HG03432 (cell line): ENCODE results near the gene ZNF263.

ENCODE experiments used
- ATAC-seq: cut with Tn5 transposase; IDR thresholded peaks from one replicate; pipeline ENCODE4 v1.9.1; 2021; ENCODE audit warnings: mild to moderate bottlenecking, moderate library complexity; ENCODE audit not compliant: unreplicated experiment

The ZNF263 gene

GRCh38 chr16:3282730-3283542, at the start of gene ZNF263:
ZNF263 (plus strand) TSS chr16:3283491; CDS start chr16:3283819, 328 bp downstream.
- ATAC-seq = peak; percentile 81

- ATAC-seq = no peak
Measured at GRCh38 chr16:3234543-3234856, 48.8 kb upstream of the ZNF263 start.

GRCh38 chr16:3234857-3235561, 48.3 kb upstream of the ZNF263 start, which contains the start of gene ZNF200:
ZNF200 (minus strand) TSS chr16:3235158; CDS start chr16:3233755, 1,403 bp downstream.
- ATAC-seq = peak; percentile 93

- no peak for ATAC-seq
Measured at GRCh38 chr16:3235856-3236669, 47.2 kb upstream of the ZNF263 start.

- ATAC-seq = no peak
Measured at GRCh38 chr16:3241761-3242160, 41.5 kb upstream of the ZNF263 start.

GRCh38 chr16:3242709-3243108, 40.6 kb upstream of the ZNF263 start:
- ATAC-seq = no peak

GRCh38 chr16:3243882-3244281, 39.4 kb upstream of the ZNF263 start:
- ATAC-seq = no peak

- ATAC-seq = no peak
Measured at GRCh38 chr16:3246002-3246401, 37.3 kb upstream of the ZNF263 start.

- ATAC-seq = no peak
Measured at GRCh38 chr16:3246876-3247275, 36.4 kb upstream of the ZNF263 start.

GRCh38 chr16:3248596-3248995, 34.7 kb upstream of the ZNF263 start:
- ATAC-seq = no peak

- ATAC-seq = no peak
Measured at GRCh38 chr16:3249020-3249419, 34.3 kb upstream of the ZNF263 start.

- no peak for ATAC-seq
Measured at GRCh38 chr16:3249451-3249850, 33.8 kb upstream of the ZNF263 start.

- no peak for ATAC-seq
Measured at GRCh38 chr16:3252967-3253366, 30.3 kb upstream of the ZNF263 start.

GRCh38 chr16:3254309-3254708, 29.0 kb upstream of the ZNF263 start:
- no peak for ATAC-seq

GRCh38 chr16:3256146-3256865, 27.0 kb upstream of the ZNF263 start, which contains the start of gene MEFV:
MEFV (minus strand) TSS chr16:3256633; CDS start chr16:3256587, 46 bp downstream.
- no peak for ATAC-seq

GRCh38 chr16:3256866-3257465, 26.3 kb upstream of the ZNF263 start:
- no peak for ATAC-seq

GRCh38 chr16:3259836-3260235, 23.5 kb upstream of the ZNF263 start:
- no peak for ATAC-seq

GRCh38 chr16:3262517-3262916, 20.8 kb upstream of the ZNF263 start:
- no peak for ATAC-seq

GRCh38 chr16:3264137-3265036, 18.9 kb upstream of the ZNF263 start:
- peak; percentile 83 for ATAC-seq
